Astrocyte (in vitro differentiated cells and primary cell): Measurements from ENCODE around the gene RCAN2.

ENCODE experiments used
- EZH2 ChIP-seq: IDR thresholded peaks from 2 replicates; pipeline ENCODE4 v1.6.1; 2012; ENCODE audit warnings: mild to moderate bottlenecking, low read length, inconsistent platforms; ENCODE audit not compliant: insufficient read depth
- TF ChIP-seq, protein P1 (sequence below): IDR thresholded peaks from 2 replicates; pipeline ENCODE4 v1.5.1; 2011; ENCODE audit warnings: low read depth, mild to moderate bottlenecking, inconsistent platforms, low read length, moderate library complexity; ENCODE audit not compliant: insufficient read depth

- TF ChIP-seq, protein P1, sequence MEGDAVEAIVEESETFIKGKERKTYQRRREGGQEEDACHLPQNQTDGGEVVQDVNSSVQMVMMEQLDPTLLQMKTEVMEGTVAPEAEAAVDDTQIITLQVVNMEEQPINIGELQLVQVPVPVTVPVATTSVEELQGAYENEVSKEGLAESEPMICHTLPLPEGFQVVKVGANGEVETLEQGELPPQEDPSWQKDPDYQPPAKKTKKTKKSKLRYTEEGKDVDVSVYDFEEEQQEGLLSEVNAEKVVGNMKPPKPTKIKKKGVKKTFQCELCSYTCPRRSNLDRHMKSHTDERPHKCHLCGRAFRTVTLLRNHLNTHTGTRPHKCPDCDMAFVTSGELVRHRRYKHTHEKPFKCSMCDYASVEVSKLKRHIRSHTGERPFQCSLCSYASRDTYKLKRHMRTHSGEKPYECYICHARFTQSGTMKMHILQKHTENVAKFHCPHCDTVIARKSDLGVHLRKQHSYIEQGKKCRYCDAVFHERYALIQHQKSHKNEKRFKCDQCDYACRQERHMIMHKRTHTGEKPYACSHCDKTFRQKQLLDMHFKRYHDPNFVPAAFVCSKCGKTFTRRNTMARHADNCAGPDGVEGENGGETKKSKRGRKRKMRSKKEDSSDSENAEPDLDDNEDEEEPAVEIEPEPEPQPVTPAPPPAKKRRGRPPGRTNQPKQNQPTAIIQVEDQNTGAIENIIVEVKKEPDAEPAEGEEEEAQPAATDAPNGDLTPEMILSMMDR, result no peak
- no peak for TF ChIP-seq EZH2
These were observed 156.8 kb downstream of the RCAN2 start for GRCh38 chr6:46334442-46334841.
